ENCODE data around the gene RGS3. TPM values are rescaled to one million over a fixed set of nuclear protein-coding genes. Genes with fewer than 3 reads are reported as not detected.
A peak's percentile ranks its signal among the peaks of the same experiment; 100 is the strongest.

RGS3 gene
- total RNA-seq, 2 donors from 2014 or later = 112 to 184 TPM

- TF ChIP-seq CTCF (IDR thresholded peaks at IDR 0.05) = no peak
- Histone ChIP-seq H3K27ac (no peak overlapping the region), H3K36me3 (peaks cover 64% of the 10 kb centered on the region), H3K4me1 (peaks cover 0 to 54% of the 10 kb centered on the region in 2 donors), H3K27me3 (no peaks in the 10 kb centered on the region), H3K4me3 (no peak overlapping the region), H3K9me3 (no peaks in the 10 kb centered on the region)
- no peak for DNase-seq (ENCODE audit: low spot score)
These were observed 50.5 kb downstream of the RGS3 start for GRCh38 chr9:113514061-113514460.

- Histone ChIP-seq H3K27me3 (no peaks in the 10 kb centered on the region), H3K9me3 (no peaks in the 10 kb centered on the region), H3K4me1 (peaks cover 0 to 52% of the 10 kb centered on the region in 2 donors), H3K36me3 (peaks cover 58% of the 10 kb centered on the region), H3K27ac (peak overlapping the region in 1 of 2 donors; percentile 9), H3K4me3 (no peak overlapping the region)
- no peak for DNase-seq (ENCODE audit: low spot score)
- TF ChIP-seq CTCF (IDR thresholded peaks at IDR 0.05) = no peak
These were observed 51.2 kb downstream of the RGS3 start for GRCh38 chr9:113514748-113515147.

GRCh38 chr9:113515862-113516261 is 52.3 kb downstream of the RGS3 start:
- Histone ChIP-seq H3K4me1 (peaks cover 0 to 50% of the 10 kb centered on the region in 2 donors), H3K27me3 (no peaks in the 10 kb centered on the region), H3K36me3 (peaks cover 69% of the 10 kb centered on the region), H3K9me3 (no peaks in the 10 kb centered on the region), H3K4me3 (no peak overlapping the region), H3K27ac (no peak overlapping the region)
- TF ChIP-seq CTCF (IDR thresholded peaks at IDR 0.05) = no peak
- no peak for DNase-seq (ENCODE audit: low spot score)

GRCh38 chr9:113516840-113517577 is 53.5 kb downstream of the RGS3 start:
- Histone ChIP-seq H3K27ac (peak overlapping the region; percentile 45 to 56), H3K9me3 (no peaks in the 10 kb centered on the region), H3K27me3 (no peaks in the 10 kb centered on the region), H3K36me3 (peaks cover 72% of the 10 kb centered on the region), H3K4me3 (no peak overlapping the region), H3K4me1 (peaks cover 0 to 50% of the 10 kb centered on the region in 2 donors)
- TF ChIP-seq CTCF (IDR thresholded peaks at IDR 0.05) = no peak
- no peak for DNase-seq (ENCODE audit: low spot score)

- no peak for DNase-seq (ENCODE audit: low spot score)
- H3K9me3 ChIP-seq = no peaks in the 10 kb centered on the region
- peak overlapping the region; percentile 50 to 70 for H3K27ac ChIP-seq
- no peak overlapping the region for H3K4me3 ChIP-seq
- no peaks in the 10 kb centered on the region for H3K27me3 ChIP-seq
- peaks cover 75% of the 10 kb centered on the region for H3K36me3 ChIP-seq
- TF ChIP-seq CTCF (IDR thresholded peaks at IDR 0.05) = no peak
- H3K4me1 ChIP-seq = peaks cover 0 to 72% of the 10 kb centered on the region in 2 donors
These were observed 56.0 kb downstream of the RGS3 start for GRCh38 chr9:113519426-113520108.
